GM21367 (cell line): ENCODE measurements around the gene OMP.
"Not testable (repeated sequence)": the region's sequence is repeated elsewhere in the genome, so short reads cannot be mapped to it uniquely, and the experiment has no call there.

Experiments
- ATAC-seq: cut with Tn5 transposase; IDR thresholded peaks from one replicate; pipeline ENCODE4 v1.9.1; 2021; ENCODE audit not compliant: unreplicated experiment

Gene OMP, protein sequence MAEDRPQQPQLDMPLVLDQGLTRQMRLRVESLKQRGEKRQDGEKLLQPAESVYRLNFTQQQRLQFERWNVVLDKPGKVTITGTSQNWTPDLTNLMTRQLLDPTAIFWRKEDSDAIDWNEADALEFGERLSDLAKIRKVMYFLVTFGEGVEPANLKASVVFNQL

DNA sequence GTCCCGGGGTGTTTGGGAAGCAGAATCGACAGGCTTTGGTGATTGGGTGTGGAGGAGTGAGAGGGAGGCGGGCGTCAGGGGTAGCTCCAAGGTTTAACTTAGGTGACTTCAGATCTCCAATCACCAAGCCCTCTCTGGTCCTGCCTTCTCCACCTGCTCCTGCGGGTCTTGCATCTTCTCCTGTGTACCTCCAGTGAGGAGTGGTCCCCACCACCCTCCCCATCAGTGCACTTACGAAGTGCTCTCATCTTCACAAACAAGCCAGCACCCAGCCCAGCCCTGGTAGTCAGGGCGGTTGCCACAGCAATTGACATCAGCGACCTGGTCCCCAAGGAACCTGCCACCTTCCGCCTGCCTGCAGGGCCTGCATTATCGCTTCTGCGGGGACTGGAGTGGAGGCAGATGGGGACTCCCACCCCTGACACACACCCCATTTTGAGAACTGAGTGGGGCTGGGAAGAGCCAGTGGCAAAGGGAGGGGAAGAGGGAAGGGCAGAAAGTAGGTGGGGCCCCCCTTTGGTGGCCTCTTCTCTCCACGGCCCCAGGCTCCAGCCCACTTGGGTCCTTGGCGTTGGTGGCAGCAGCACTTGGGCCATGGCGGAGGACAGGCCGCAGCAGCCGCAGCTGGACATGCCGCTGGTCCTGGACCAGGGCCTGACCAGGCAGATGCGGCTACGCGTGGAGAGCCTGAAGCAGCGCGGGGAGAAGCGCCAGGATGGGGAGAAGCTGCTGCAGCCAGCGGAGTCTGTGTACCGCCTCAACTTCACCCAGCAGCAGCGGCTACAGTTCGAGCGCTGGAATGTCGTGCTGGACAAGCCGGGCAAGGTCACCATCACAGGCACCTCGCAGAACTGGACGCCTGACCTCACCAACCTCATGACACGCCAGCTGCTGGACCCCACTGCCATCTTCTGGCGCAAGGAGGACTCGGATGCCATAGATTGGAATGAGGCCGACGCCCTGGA lies at the start of gene OMP:
TSS of gene OMP (plus strand) at position 595 of the 965 bp plus-strand sequence. CDS start at position 595, 0 bp downstream.
- ATAC-seq, result no peak

DNA sequence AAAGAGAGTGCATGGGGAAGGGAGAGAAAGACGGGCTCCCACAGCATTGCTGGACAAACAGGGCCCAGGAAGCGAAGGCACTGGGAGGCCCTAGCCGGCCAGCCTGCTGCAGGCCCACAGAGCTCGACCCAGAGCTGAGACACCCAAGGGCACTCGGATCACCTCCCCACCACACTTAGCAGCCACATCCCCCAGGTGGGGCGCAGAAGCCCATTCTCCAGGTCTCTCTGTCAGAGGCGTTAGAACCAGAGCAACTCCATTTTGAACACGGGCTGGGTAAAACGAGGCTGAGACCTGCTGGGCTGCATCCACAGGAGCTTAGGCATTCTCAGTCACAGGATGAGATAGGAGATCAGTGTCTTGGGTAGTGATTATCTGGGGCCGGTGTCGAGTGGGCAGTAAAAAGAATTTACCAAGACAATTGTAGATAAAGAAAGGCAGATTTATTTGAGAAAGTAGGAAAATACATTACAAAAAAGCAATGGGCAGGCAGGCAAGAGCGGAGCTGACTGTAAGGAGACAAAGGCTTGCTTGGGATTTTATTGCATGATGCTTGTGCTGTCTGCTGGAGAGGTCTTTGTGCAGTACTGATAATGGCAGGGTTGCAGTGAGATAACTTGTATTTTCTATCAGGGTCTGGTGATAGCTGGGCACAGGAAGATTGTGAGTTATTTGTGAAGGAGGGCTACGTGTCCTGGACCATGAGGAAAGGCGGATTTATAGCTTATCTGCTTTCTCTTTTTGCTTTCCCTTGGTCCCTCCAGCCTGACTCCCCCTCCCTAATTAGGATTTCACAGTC lies 49.2 kb upstream of the OMP start:
- no peak for ATAC-seq

DNA sequence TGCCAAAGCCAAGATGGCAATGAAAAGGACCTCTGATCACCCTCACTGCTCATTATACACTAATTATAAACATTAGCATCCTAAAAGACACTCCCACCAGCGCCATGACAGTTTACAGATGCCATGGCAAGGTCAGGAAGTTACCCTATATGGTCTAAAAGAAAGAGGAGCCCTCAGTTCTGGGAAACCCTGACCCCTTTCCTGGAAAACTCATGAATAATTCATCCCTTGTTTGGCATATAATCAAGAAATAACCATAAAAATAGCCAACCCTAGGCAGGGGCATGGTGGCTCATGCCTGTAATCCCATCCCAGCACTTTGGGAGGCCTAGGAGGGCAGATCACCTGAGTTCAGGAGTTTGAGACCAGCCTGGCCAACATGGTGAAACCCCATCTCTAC lies 48.6 kb upstream of the OMP start:
- ATAC-seq, result no peak

DNA sequence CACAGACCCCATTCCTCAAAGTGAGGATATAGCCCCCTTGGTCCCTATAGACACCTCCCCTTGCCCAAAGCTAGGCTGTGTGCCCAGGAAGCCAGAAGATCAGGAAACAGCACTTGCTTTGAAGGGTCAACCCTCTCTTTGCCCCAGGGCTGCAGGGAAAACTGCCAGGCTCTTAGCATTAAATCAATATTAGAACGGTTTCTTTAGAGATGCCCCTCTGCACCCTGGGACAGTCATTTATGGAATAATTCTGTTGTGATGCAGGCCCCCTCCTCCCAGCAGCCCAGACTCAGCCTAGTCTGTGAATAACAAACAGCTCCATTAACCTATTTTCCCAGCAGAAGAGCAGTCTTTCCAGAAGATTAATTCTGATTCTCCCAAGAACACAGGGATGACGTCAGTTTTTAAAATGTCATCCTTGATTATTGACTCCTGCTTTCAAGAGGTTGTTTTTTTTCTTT lies 47.5 kb upstream of the OMP start:
- no peak for ATAC-seq

DNA sequence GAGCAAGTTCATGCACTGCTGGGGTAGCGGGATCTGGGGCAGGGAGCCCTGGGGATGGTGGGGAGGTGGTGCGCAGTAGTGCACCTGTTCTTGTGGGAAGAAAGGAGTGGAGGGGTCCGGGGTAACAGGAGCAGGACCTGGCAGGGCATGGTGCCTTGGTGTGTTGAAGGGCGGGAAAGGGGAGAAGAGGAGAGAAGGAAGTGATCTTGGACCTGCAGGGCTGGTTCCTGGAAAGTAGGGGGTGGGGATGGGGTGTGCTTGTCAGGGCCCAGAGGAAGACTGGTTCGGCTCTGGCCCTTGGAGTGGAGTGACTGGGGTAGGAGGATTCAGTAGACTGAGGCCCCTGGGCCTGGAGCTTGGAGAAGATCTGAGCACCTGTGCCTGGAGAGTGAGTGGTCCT lies 46.7 kb upstream of the OMP start:
- no peak for ATAC-seq

DNA sequence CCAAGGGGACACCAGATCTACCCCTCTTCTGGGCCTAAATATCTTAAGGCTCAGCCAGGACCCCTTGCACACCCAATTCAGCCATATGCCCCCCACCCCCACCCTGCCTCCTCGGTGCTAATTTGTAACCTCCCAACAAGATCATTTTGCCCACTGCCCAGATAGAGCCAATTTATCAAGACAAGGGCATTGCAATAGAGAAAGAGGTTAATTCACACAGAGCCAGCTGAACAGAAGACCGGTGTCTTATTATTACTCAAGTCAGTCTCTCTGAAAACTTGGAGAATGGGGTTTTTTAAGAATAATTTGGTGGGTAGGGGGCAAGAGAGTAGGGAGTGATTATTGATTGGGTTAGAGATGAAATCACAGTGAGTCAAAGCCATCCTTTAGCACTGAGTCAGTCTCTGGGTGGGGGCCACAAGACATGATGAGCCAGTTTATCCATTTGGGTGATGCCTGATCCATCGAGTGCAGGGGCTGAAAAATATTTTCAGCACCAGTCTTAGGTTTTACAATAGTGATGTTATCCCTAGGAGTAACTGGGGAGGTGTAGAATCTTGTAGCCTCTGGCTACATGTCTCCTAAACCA lies 45.7 kb upstream of the OMP start:
- ATAC-seq, result no peak

DNA sequence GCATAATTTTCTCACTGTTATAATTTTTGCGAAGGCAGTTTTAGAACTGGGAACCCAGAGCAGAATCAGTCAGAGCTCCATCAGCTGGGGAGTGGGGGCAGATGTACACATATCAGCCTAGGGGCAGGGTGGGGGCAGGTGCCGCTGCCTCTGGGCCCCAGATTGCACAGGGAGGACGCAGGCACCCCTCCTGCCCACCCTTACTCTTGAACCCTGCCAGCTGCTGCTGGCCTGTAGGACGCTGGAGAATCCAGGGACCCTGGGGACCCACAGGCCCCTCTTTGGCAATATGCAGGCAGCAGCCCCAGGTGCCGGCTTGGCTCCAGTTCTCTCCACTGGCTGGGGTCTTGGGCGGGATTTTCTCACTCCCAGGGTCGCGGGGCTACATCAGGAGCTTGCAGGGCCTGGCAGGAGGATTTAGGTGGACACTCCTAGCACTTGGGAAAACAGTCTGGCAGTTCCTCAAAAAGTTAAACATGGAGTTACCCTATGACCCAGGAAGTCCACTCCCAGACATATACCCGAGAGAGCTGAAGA lies 44.6 kb upstream of the OMP start:
- no peak for ATAC-seq

DNA sequence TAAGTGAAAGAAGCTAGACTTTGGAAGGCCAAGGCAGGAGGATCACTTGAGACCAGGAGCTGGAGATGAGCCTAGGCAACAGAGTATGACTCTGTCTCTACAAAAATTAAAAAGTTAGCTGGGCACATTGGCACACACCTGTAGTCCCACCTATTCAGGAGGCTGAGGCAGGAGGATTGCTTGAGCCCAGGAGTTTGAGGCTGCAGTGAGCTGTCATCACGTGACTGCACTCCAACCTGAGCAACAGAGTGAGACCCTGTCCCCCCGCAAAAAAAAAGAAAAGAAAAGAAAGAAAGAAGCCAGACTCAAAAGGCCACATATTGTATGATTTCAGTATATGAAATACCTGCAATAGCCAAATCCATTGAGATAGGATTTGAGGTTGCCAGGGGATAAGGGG lies 43.7 kb upstream of the OMP start:
- no peak for ATAC-seq

DNA sequence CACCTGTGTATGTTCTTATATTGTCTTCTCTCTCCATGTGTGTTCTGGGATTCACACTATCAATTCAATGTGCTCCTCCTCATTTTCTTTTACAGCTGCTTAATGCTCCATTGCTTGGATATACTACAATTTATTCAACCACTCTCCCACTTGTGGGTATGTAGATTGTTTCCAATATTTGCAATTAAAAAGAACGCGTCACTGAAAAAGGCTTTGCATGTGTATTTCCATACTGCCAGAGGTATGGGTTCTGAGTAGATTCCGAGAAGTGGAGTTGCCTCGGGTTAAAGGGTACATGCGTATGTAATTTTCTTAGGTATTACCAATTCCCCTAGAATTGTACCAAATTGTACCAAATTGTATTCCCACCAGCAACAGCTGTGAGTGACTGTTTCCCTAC lies 42.8 kb upstream of the OMP start:
- no peak for ATAC-seq

DNA sequence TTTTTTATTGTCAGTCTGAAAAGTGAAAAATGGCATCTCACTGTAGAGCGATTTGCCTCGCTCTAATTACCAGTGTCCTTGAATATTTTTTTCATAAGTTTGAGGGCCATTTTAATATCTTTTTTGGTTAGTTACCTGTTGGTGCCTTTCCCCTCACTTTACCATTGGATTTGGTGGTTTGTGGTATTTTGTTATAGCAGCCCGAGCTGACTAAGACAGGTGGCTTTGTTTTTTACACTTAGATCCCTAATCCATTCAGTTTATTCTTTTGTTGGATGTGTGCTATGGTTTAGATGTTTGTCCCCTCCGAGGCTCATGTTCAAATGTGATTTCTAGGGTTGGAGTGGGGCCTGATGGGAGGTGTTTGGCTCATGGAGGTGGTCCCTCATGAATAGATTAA lies 42.4 kb upstream of the OMP start:
- no peak for ATAC-seq

DNA sequence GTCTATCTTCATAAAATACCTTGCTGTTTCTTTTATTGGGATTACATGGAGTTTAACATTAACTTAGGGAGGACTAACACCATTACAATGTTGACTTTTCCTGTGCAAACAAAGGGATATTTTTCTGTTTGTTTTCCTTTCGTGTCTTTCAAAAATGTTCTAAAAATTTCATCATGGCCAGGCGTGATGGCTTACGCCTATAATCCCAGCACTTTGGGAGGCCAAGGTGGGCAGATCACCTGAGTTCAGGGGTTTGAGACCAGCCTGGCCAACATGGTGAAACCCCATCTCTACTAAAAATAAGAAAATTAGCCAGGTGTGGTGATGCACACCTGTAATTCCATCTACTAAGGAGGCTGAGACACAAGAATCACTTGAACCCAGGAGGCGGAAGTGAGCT lies 41.4 kb upstream of the OMP start:
- not testable (repeated sequence) for ATAC-seq

DNA sequence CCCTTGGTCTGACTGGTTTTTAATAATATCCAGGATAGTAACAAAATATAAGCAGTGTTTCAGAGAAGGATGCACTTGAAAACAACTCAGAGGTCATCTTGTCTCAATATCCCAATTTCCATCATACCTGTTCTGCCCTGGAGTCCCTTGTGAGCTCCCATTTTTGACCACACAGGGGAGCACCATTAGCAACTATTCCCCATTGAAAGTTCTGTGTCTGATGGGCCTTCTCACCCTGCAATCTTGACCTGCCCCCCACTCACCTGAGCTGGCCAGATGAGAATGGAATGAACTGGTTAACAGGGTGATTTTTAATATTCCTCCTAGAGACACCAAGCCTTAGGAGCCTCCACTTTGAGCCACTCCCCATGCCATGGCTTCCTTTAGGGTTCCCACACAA lies 39.7 kb upstream of the OMP start:
- no peak for ATAC-seq

DNA sequence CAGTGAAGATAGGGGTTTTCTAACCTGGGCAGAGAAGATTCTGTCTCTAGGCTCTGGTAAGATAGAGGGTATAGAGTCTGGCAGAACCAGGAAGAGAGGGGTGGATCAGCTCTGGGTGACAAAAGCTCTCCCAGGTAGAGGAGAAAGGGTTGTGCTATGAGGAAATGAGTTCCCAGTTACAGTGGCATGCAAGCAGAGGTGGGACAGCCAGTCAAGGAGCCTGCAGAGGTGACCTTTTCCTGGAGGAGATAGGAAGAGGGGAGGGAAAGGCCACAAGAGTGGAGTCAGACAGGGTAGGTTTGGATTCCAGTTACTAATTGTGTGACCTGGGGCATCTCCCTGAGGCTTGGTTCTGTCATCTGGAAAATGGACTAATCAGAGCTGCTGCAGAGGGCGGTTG lies 39.2 kb upstream of the OMP start:
- ATAC-seq, result no peak

DNA sequence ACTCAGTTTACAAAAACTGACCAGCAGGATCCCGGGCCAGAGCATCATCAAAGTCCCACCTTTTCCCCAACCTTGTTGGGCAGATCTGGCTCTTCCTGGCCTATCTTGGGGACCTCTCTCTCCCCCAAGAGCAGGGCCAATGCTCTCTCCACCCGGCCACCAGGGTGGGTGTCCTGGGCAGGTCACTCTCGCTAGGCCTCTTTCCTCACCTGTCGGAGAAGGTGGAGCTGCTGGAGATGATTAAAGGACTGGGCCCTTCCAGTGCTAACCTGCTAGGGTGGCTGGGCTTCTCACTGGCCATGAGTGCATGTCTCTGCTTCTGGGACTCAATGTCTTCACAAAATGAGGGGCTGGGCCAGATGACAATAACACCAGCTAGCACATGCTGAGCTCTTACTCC lies 38.8 kb upstream of the OMP start:
- ATAC-seq, result no peak

DNA sequence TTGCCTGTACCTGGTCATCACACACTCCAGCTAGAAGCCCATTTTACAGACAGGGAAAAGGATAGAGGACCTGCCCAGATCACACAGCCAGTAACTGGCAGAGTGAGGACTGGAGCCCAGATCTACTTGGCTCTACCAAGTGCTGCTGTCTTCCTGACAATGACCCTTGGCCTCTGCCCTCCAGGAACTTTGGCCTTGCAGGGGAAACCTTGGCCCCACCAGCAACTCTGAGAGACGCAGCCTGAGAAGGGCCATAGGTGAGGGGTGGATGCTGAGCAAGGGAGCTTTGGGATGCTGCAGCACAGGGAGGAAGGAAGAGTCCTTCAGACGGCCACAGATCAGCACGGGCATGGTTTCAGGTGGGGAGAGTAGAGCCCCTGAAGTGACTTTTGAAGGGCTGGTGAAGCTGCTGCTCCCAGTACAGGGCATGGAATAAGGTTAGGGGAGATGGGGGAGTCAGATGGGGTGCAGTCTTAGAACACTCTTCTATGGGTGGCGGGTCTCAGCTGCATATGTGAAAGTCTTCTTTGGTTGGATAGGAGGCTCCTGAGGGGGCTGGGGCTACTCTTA lies 37.9 kb upstream of the OMP start:
- no peak for ATAC-seq

DNA sequence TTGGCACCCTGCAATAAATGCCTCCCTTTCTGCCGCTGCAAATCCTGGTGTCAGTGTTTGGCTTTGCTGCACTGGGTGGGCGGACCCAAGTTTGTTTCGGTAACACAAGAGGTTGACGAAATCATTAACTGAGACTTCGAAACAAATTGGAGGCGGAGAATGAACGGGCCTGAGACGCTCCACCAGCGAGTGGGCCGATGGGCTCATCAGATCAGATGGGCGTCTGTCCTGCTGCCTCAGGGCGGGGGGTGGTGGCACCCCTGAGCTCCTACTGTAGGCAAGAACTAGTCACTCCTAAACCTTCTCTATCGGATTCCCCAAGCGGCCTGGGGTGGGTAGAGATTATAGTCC lies 36.8 kb upstream of the OMP start:
- no peak for ATAC-seq

DNA sequence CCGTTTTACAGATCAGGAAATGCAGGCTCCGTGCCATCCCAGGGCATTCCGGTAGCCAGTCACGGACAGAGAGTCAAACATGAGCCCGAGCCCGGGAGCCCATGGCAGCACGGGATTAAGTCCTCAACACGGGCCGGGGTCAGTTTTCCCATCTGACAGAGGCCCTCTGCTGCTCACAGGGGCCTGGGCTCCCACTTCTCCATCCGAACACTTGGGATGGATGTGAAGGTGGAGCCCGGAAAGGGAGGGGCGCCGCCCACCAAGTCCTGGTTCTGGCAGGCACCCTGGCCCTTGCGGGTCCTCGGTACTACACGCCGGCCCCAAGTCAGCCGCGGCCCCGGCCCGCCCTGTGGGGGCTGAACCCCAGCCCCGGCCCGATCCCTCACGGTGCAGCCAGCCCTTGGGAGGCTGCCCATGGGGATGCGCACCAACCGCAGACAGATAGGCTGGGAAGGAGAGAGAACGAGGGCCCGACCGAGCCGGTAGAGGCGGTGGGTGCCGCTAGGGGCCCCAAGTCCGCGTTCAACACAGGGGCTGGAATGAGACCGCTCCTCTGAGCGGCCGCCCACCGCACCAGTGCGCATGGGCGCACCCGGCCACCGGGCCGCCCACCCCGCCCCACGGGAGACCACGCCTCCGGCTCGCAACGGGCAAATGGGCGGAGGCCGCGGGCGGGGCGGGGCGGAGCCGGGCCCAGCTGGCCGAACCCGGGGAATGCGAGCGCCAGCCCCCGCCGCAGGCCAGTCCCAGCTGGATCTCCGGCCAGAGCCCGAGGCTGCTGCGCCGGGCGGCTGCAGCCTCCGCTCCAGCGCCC lies 36.2 kb upstream of the OMP start, which contains the start of gene CAPN5:
TSS of gene CAPN5 (plus strand) at position 743 of the 814 bp plus-strand sequence. CDS start 17,916 bp downstream, outside the sequence.
- peak; percentile 80 for ATAC-seq

DNA sequence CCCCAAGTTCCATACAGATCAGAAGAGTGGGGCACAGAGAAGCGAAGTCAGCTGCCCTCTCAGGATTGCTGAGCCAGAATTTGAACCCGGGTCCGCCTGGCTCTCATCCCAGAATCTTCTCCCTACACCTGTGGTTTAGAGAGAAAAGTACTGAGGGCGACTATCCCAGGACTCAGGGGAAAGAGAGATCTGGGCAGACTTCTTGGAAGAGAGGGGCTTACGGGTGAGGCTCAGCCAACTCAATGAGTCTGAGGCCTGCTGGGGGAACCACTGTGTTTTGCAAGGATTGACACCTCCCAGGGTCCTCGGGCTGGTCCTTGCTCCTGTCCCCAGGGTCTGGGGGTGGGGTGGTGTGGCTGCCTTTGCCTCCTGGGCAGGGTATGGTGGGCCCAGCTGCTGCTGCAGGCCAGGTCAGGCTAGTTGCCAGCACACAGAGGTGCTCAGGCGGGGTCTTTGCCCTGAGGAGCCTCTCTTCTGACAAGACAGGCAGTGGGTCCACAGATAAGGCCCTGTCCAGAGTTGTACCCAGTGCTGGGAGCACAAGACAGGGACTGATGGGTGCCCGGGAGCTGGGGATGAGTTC lies 34.7 kb upstream of the OMP start:
- ATAC-seq, result no peak
